NCI-H1092 (cell line): ENCODE data around the gene GNPTAB.
A peak's percentile ranks its signal among the peaks of the same experiment; 100 is the strongest.
"Not testable (repeated sequence)": the region's sequence is repeated elsewhere in the genome, so short reads cannot be mapped to it uniquely, and the experiment has no call there.

Source experiments
- DNase-seq: peaks from one replicate; lab custom pipeline; 2025; lab: John Stamatoyannopoulos, UW

GNPTAB gene

GRCh38 chr12:101852998-101853397, 22.2 kb upstream of the GNPTAB start:
- DNase-seq = no peak

GRCh38 chr12:101850199-101850598, 19.4 kb upstream of the GNPTAB start:
- no peak for DNase-seq

- DNase-seq = no peak
Measured at GRCh38 chr12:101847325-101847724, 16.6 kb upstream of the GNPTAB start.

- DNase-seq = no peak
Measured at GRCh38 chr12:101845137-101845711, 14.5 kb upstream of the GNPTAB start.

GRCh38 chr12:101841069-101841468, 10.3 kb upstream of the GNPTAB start:
- DNase-seq = no peak

GRCh38 chr12:101839324-101840283, 8.8 kb upstream of the GNPTAB start:
- DNase-seq = peak; percentile 3

- DNase-seq = no peak
Measured at GRCh38 chr12:101838628-101839323, 8.0 kb upstream of the GNPTAB start.

GRCh38 chr12:101832030-101832429, 1.3 kb upstream of the GNPTAB start:
- no peak for DNase-seq

- no peak for DNase-seq
Measured at GRCh38 chr12:101829639-101830366, 956 bp downstream of the GNPTAB start.

GRCh38 chr12:101828463-101829196, 2.1 kb downstream of the GNPTAB start:
- DNase-seq = no peak

- no peak for DNase-seq
Measured at GRCh38 chr12:101826766-101827368, 3.9 kb downstream of the GNPTAB start.

- no peak for DNase-seq
Measured at GRCh38 chr12:101824831-101825230, 5.9 kb downstream of the GNPTAB start.

GRCh38 chr12:101823891-101824290, 6.9 kb downstream of the GNPTAB start:
- DNase-seq = no peak

- no peak for DNase-seq
Measured at GRCh38 chr12:101823039-101823438, 7.7 kb downstream of the GNPTAB start.

- DNase-seq = no peak
Measured at GRCh38 chr12:101819467-101819866, 11.3 kb downstream of the GNPTAB start.

GRCh38 chr12:101818689-101819088, 12.1 kb downstream of the GNPTAB start:
- not testable (repeated sequence) for DNase-seq

- no peak for DNase-seq
Measured at GRCh38 chr12:101813117-101813516, 17.6 kb downstream of the GNPTAB start.

GRCh38 chr12:101812716-101813115, 18.0 kb downstream of the GNPTAB start:
- not testable (repeated sequence) for DNase-seq

GRCh38 chr12:101811342-101811741, 19.4 kb downstream of the GNPTAB start:
- DNase-seq = not testable (repeated sequence)

GRCh38 chr12:101809208-101809607, 21.6 kb downstream of the GNPTAB start:
- DNase-seq = no peak

GRCh38 chr12:101806265-101806664, 24.5 kb downstream of the GNPTAB start:
- DNase-seq = no peak
